ENCODE results near the gene PHF8.

The PHF8 gene

DNA sequence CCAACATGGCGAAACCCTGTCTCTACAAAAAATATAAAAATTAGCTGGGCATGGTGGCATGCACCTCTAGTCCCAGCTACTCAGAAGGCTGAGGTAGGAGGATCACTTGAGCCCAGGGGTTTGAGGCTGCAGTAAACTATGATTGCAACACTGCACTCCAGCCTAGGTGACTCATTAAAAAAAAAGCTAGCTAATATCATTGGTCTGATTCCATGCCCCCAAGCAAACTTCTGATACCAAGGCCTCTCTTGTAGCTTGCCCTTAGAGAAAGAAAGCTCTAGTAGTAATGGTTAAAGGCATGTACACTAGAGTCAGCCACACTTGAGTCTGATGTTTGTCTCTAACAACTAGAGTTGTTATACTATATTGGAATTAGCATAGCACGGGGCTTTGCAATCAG lies 32.6 kb upstream of the PHF8 start:
- H3K4me3 ChIP-seq (ENCODE audit: low read depth, low read length): no peak overlapping the region
- DNase-seq (ENCODE audit: low read depth): no peak
- TF ChIP-seq CTCF (IDR thresholded peaks at IDR 0.05; ENCODE audit: control insufficient read depth, extremely low read depth, insufficient read depth): no peak

DNA sequence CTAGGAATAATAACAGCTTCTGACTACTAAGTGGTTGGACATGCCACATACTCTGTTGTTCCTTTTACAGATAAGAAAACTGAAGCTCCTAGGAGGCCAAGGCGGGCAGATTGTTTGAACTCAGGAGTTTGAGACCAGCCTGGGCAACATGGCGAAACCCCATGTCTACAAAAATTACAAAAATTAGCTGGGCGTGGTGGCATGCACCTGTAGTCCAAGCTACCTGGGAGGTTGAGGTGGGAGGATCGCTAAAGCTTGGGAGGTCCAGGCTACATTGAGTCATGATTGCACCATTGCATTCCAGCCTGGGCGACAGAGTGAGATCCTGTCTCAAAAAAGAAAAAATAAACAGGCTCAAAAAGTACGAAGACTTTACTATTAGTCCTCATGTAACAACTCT lies 30.6 kb upstream of the PHF8 start:
- no peak for DNase-seq (ENCODE audit: low read depth)
- no peak for TF ChIP-seq CTCF (IDR thresholded peaks at IDR 0.05; ENCODE audit: control insufficient read depth, extremely low read depth, insufficient read depth)
- no peak overlapping the region for H3K4me3 ChIP-seq (ENCODE audit: low read depth, low read length)

DNA sequence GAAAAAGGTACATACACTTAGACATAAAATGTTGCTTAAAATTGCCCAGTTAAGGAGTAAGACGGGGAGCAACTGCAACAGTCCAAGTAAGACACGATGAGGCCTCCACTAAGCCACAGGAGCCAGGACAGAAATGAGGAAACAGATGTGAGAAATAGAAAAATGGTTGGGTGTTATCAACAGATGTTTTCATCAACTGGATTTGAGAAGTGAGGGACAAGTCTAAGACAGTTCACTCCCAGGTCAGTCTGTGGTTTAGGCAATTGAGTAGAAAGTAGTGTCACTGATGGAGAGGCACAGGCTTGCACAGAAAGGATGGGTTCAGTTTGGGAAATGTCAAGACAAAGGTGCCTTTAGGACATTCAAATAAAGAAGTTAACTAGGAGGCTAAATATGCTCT lies 23.5 kb upstream of the PHF8 start:
- DNase-seq (ENCODE audit: low read depth): no peak
- H3K4me3 ChIP-seq (ENCODE audit: low read depth, low read length): no peak overlapping the region
- TF ChIP-seq CTCF (IDR thresholded peaks at IDR 0.05; ENCODE audit: control insufficient read depth, extremely low read depth, insufficient read depth): no peak

DNA sequence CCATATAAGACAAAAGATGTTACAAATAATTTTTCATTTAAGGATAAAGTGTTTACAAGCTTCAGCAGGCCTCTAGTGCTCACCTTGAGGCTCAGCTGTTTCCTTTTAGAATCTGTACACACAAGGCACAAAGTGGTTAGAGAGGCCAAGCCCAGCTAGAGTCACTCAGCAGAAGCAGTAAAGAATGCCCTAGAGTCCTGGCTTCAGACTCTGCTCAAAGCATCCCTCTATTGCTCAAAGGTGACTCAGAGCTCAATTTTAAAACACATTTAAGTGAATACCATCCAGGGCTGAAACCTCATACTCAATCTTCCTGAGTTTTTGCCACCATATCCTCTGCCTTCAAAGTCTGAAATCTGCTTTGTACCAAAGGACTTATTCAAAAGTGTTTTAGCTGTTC lies 22.6 kb upstream of the PHF8 start:
- no peak overlapping the region for H3K4me3 ChIP-seq (ENCODE audit: low read depth, low read length)
- DNase-seq (ENCODE audit: low read depth): no peak
- TF ChIP-seq CTCF (IDR thresholded peaks at IDR 0.05; ENCODE audit: control insufficient read depth, extremely low read depth, insufficient read depth): no peak

DNA sequence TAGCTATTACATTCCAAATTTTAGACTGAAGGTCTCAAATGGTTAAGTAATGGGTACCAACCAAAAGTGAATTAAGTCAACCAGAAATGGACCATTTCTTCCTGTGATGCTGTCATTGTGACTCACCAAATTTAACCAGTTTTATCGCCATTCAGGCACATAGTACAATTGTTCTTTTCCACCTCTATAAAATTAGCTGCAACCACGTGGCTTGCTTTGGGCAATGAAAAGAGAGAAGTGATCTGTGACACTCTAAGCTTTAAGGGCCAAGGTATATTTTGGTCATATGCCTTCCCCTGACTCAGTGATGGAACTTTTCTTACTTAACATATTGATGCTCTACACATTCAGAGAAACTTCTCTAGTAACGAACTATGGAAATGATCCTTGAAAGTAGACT lies 20.3 kb upstream of the PHF8 start:
- H3K4me3 ChIP-seq (ENCODE audit: low read depth, low read length): no peak overlapping the region
- TF ChIP-seq CTCF (IDR thresholded peaks at IDR 0.05; ENCODE audit: control insufficient read depth, extremely low read depth, insufficient read depth): no peak
- DNase-seq (ENCODE audit: low read depth): no peak

GRCh38 chrX:54063361-54063760 lies 19.1 kb upstream of the PHF8 start:
- DNase-seq (ENCODE audit: low read depth): no peak
- TF ChIP-seq CTCF (IDR thresholded peaks at IDR 0.05; ENCODE audit: control insufficient read depth, extremely low read depth, insufficient read depth): no peak
- H3K4me3 ChIP-seq (ENCODE audit: low read depth, low read length): no peak overlapping the region

DNA sequence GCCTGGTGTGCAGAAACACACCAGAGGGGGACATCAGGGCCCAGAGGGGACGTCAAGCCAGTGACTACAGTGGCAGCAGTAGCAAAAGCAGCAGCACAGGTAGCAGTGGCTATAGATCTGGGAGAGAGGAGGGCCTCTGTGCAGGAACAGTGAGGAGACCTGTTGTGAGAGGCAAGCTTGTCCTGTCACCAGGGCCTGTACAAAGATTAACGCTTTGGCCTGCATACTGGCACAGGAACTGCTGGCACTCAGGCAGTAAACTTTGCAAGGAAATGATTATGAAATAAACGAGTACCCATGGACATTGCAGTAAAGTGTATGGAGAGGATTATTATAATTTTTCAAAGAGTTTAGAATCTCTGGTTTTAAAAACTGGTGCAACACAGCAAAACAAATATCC lies 5.5 kb upstream of the PHF8 start:
- no peak for DNase-seq (ENCODE audit: low read depth)
- TF ChIP-seq CTCF (IDR thresholded peaks at IDR 0.05; ENCODE audit: control insufficient read depth, extremely low read depth, insufficient read depth): no peak
- no peak overlapping the region for H3K4me3 ChIP-seq (ENCODE audit: low read depth, low read length)

Measured in LNCaP clone FGC (cell line).